GM20000 (cell line): Measurements from ENCODE around the gene RALGAPA2.

Experiments
- DNase-seq: peaks from one replicate; pipeline ENCODE4 v3.0.0; 2012; ENCODE audit warnings: low spot score
- TF ChIP-seq, protein P1 (sequence below): IDR thresholded peaks from 2 replicates; pipeline ENCODE4 v1.5.1; 2012; ENCODE audit warnings: mild to moderate bottlenecking, control low read depth; ENCODE audit errors: extremely low read depth, missing control alignments

Gene RALGAPA2

DNA sequence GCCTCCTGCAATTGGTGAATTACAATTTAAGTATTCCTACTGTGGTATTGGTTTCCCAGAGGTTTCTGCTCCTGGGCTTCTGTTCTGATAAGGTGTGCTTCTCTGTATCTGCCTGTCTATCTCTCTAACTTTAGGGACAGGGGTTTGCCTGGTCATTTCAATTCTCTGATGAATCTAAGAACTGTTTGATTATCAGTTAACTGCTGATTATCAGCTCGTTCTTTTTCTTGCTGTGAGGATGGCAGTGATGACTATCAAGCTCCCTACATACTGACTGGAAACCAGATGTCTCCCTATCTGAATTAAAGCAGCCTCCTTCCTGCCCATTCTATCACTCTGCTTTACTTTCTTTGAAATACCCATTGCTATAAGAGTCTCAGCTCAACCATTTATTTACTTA is 224.1 kb downstream of the RALGAPA2 start:
- TF ChIP-seq, protein P1, sequence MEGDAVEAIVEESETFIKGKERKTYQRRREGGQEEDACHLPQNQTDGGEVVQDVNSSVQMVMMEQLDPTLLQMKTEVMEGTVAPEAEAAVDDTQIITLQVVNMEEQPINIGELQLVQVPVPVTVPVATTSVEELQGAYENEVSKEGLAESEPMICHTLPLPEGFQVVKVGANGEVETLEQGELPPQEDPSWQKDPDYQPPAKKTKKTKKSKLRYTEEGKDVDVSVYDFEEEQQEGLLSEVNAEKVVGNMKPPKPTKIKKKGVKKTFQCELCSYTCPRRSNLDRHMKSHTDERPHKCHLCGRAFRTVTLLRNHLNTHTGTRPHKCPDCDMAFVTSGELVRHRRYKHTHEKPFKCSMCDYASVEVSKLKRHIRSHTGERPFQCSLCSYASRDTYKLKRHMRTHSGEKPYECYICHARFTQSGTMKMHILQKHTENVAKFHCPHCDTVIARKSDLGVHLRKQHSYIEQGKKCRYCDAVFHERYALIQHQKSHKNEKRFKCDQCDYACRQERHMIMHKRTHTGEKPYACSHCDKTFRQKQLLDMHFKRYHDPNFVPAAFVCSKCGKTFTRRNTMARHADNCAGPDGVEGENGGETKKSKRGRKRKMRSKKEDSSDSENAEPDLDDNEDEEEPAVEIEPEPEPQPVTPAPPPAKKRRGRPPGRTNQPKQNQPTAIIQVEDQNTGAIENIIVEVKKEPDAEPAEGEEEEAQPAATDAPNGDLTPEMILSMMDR, result no peak
- no peak for DNase-seq

- TF ChIP-seq, protein P1, result no peak
- no peak for DNase-seq
Observed at GRCh38 chr20:20487811-20488210, 224.6 kb downstream of the RALGAPA2 start.

GRCh38 chr20:20483328-20483727 is 229.1 kb downstream of the RALGAPA2 start:
- DNase-seq, result no peak
- TF ChIP-seq, protein P1, result no peak

- TF ChIP-seq, protein P1, result no peak
- no peak for DNase-seq
Observed at GRCh38 chr20:20482453-20482852, 230.0 kb downstream of the RALGAPA2 start.

DNA sequence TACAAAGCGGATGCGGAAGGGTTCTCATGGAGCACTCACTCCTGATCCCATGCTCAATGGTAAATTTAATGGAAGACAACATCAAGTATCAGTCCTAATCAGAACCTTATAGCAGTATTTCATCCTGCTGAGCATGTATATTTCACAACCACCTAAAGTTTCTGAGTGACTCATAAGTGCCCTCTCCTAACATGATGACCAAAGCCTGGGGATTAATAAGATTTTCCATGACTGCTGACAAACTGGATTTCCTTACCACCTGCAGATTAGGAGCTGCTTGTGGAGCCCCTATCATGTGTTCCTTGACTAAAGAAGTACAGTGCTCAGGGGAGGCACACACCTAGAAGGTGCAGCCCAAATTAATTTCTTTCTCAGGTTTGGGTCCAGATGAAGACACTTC is 231.8 kb downstream of the RALGAPA2 start:
- TF ChIP-seq, protein P1, result no peak
- DNase-seq, result no peak

DNA sequence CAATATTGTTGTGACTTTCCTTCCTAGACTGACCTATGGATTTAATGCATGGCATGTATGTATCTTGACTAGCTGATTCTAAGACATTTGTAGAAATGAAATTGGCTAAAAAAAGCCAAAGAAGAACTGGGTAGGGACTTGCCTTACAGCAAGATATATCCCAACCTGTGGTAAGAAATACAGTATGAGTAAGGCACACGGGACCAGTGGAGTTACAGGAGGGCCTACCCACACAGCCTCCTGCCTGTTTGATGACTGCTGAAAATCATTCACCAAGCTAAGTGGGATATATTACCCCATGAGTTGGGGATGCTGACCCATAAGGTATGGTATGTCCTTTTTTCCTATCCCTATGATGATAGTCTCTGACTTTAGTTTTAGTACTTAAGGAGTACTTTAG is 232.3 kb downstream of the RALGAPA2 start:
- DNase-seq, result no peak
- TF ChIP-seq, protein P1, result no peak

- no peak for DNase-seq
Observed at GRCh38 chr20:20477444-20478041, 234.9 kb downstream of the RALGAPA2 start.

More at GRCh38 chr20:20477444-20478041, 234.9 kb downstream of the RALGAPA2 start:
- TF ChIP-seq, protein P1, result no peak
